CD4-positive, alpha-beta T cell treated with Interleukin-21 for 1 hour (primary cell): Measurements from ENCODE around the gene ZNF678.

Experiments
- DNase-seq: peaks from one replicate; pipeline ENCODE4 v3.0.0-alpha.2; 2020

ZNF678 gene

GRCh38 chr1:227726318-227726717, 163.0 kb downstream of the ZNF678 start:
- DNase-seq: no peak
